Measurements from ENCODE around the gene NFKBIE.

GRCh38 chr6:44265722-44266233, 427 bp upstream of the NFKBIE start:
- no peak for TF ChIP-seq CTCF (IDR thresholded peaks at IDR 0.05)
- no peak for TF ChIP-seq POLR2A (IDR thresholded peaks at IDR 0.05)
- TF ChIP-seq POLR2AphosphoS5 (IDR thresholded peaks at IDR 0.05): peak in 1 of 3 donors; percentile 44
